Epithelial cell of proximal tubule (primary cell): ENCODE measurements around the gene TPP1. TPM values are rescaled to one million over a fixed set of nuclear protein-coding genes. Genes with fewer than 3 reads are reported as not detected.

ENCODE experiments used
- DNase-seq: peaks from one replicate; pipeline ENCODE4 v3.0.0-alpha.2; 2011; ENCODE audit warnings: low read depth
- H3K4me3 ChIP-seq: 2 replicates; pipeline ENCODE4 v1.5.1; 2011; ENCODE audit warnings: low read depth, mild to moderate bottlenecking, low read length
- total RNA-seq: library from RNA; depleted of rRNA; stranded (reverse); fragments of >200 nt; gene quantifications from 2 replicates; pipeline ENCODE4 v1.2.3, GENCODE V29; 2015
- TF ChIP-seq, protein P1 (sequence below): conservative IDR thresholded peaks from 2 replicates; pipeline ENCODE4 v1.5.1; 2012; ENCODE audit warnings: low read depth, mild to moderate bottlenecking, low read length

Gene TPP1
- total RNA-seq, 1 donor from 2014 or later = 15.4 TPM

DNA sequence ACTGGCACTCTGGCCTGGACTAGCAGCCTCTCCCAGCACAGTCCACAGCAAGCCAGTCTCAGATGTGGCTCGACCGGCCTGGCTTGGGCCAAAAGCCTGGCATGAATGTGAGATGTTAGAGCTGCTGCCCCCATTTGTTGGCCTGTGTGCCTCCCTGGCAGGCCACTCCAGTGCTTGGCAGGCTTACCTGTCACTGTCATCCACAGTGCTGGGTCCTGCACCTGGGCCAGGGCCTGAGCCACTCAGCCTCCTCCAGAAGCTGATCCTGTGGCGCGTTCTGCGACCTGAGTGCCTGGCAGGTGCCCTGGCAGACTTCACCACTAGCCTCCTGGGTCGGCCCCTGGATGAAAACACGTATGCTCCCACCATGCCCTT is 51.9 kb downstream of the TPP1 start:
- TF ChIP-seq, protein P1, sequence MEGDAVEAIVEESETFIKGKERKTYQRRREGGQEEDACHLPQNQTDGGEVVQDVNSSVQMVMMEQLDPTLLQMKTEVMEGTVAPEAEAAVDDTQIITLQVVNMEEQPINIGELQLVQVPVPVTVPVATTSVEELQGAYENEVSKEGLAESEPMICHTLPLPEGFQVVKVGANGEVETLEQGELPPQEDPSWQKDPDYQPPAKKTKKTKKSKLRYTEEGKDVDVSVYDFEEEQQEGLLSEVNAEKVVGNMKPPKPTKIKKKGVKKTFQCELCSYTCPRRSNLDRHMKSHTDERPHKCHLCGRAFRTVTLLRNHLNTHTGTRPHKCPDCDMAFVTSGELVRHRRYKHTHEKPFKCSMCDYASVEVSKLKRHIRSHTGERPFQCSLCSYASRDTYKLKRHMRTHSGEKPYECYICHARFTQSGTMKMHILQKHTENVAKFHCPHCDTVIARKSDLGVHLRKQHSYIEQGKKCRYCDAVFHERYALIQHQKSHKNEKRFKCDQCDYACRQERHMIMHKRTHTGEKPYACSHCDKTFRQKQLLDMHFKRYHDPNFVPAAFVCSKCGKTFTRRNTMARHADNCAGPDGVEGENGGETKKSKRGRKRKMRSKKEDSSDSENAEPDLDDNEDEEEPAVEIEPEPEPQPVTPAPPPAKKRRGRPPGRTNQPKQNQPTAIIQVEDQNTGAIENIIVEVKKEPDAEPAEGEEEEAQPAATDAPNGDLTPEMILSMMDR = no peak
- no peak overlapping the region for H3K4me3 ChIP-seq
- no peak for DNase-seq

- TF ChIP-seq, protein P1 = no peak
- H3K4me3 ChIP-seq = no peak overlapping the region
- DNase-seq = no peak
Observed at GRCh38 chr11:6566704-6567370, 52.4 kb downstream of the TPP1 start.

- TF ChIP-seq, protein P1 = no peak
- DNase-seq = no peak
- no peak overlapping the region for H3K4me3 ChIP-seq
Observed at GRCh38 chr11:6565988-6566703, 53.1 kb downstream of the TPP1 start.

- no peak overlapping the region for H3K4me3 ChIP-seq
- no peak for DNase-seq
- TF ChIP-seq, protein P1 = no peak
Observed at GRCh38 chr11:6565325-6565724, 53.9 kb downstream of the TPP1 start.

- no peak for DNase-seq
- no peak overlapping the region for H3K4me3 ChIP-seq
- TF ChIP-seq, protein P1 = no peak
Observed at GRCh38 chr11:6563667-6564066, 55.6 kb downstream of the TPP1 start.

- no peak for DNase-seq
- TF ChIP-seq, protein P1 = no peak
Observed at GRCh38 chr11:6563121-6563619, 56.1 kb downstream of the TPP1 start.

More at GRCh38 chr11:6563121-6563619, 56.1 kb downstream of the TPP1 start:
- no peak overlapping the region for H3K4me3 ChIP-seq

Other genes starting within 250 kb of the TPP1 start
- 22.5 and 24.3 TPM in 2 replicates for gene SMPD1, start 228.9 kb downstream of the TPP1 start, total RNA-seq
- 24.7 and 28.3 TPM in 2 replicates for gene APBB1, start 200.3 kb downstream of the TPP1 start, total RNA-seq
- gene HPX, start 178.4 kb downstream of the TPP1 start, total RNA-seq = 0.06 and 1.0 TPM in 2 replicates
- 10.0 and 31.0 TPM in 2 replicates for gene TRIM3, start 145.5 kb downstream of the TPP1 start, total RNA-seq
- gene ARFIP2, start 138.1 kb downstream of the TPP1 start, total RNA-seq = 55.2 and 57.7 TPM in 2 replicates
- 27.0 and 34.9 TPM in 2 replicates for gene TIMM10B, start 137.9 kb downstream of the TPP1 start, total RNA-seq
- 1.0 and 1.2 TPM in 2 replicates for gene DNHD1, start 122.1 kb downstream of the TPP1 start, total RNA-seq
- 6.7 and 20.5 TPM in 2 replicates for gene RRP8, start 15.8 kb downstream of the TPP1 start, total RNA-seq
- gene ILK, start 15.6 kb downstream of the TPP1 start, total RNA-seq = 118 and 184 TPM in 2 replicates
- gene TAF10, start 7.2 kb downstream of the TPP1 start, total RNA-seq = 108 and 205 TPM in 2 replicates
- 1.2 and 1.8 TPM in 2 replicates for gene DCHS1, start 36.4 kb upstream of the TPP1 start, total RNA-seq
- gene MRPL17, start 63.9 kb upstream of the TPP1 start, total RNA-seq = 44.7 and 62.6 TPM in 2 replicates
- 0.14 TPM in 1 of 2 replicates, not detected in the other for gene OR2AG2, start 152.6 kb upstream of the TPP1 start, total RNA-seq
- gene OR2AG1, start 163.6 kb upstream of the TPP1 start, total RNA-seq = not detected in 2 replicates
- 0.07 TPM in 1 of 2 replicates, not detected in the other for gene OR6A2, start 180.3 kb upstream of the TPP1 start, total RNA-seq
- not detected in 2 replicates for gene OR10A5, start 226.3 kb upstream of the TPP1 start, total RNA-seq
- gene OR10A2, start 243.6 kb upstream of the TPP1 start, total RNA-seq = not detected in 2 replicates